ENCODE data around the gene XCR1.
"Not testable (repeated sequence)": the region's sequence is repeated elsewhere in the genome, so short reads cannot be mapped to it uniquely, and the experiment has no call there.

Gene XCR1

DNA sequence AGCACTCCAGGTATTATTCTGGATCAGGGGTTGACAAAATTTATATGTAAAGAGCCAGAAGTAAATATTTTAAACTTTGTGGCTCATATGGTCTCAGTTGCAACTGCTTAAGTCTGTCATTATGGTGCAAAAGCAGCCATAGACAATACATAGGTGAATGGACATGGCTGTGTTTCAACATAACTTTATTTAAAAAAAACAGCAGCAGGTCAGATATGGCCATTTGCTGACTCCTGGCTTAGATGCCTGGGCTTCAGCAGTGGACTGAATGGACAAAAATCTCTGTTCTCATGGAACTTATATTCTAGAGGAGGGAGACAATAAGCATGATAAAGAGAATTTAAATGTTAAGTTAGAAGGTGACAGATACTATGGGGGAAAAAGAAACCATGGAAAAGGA lies 20.0 kb downstream of the XCR1 start:
- Mint-ChIP-seq H3K36me3 (ENCODE audit: low read depth) (no peaks in the 10 kb centered on the region), H3K27me3 (ENCODE audit: low read depth) (peaks cover 3% of the 10 kb centered on the region), H3K4me3 (no peak overlapping the region), H3K9me3 (peaks cover under 1% of the 10 kb centered on the region), H3K27ac (no peak overlapping the region), H3K4me1 (ENCODE audit: low read depth) (peaks cover 11% of the 10 kb centered on the region)
- DNase-seq (ENCODE audit: low spot score): no peak

DNA sequence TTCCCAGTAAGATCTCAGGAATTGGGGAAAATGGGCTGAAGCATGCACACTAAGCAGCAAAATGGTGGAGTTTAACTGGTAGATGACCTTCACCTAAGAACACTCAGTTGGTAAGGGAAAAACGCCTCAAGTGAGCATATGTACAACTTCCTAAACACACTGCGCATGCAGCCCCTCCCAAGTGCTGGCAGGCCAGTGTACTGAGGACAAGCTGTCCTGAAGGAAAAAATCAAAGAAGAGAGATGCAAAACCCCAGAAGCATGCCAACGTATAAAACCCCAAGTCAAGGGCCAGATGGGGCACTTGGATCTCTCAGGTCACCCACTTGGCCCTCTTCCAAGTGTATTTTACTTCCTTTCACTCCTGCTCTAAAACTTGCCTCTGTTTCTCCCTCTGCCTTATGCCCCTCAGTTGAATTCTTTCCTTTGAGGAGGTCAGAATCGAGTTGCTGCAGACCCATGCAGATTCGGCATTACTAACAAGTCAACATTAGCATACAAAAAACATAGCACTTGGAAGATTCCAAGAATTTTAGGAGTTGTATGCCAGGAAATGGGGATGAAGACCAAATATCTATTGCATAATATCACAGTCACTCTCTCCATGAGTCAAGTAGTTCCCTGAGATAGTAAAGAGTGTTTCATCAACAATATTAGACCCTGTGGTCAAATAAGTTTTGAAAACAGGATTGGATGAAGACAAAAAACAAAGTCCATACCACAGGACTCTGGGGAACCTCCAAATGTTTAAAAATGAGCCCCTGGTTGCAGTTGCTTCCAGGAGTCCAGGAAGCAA lies 20.8 kb downstream of the XCR1 start:
- Mint-ChIP-seq H3K36me3 (ENCODE audit: low read depth) (no peaks in the 10 kb centered on the region), H3K27ac (no peak overlapping the region), H3K4me1 (ENCODE audit: low read depth) (peaks cover 11% of the 10 kb centered on the region), H3K9me3 (no peaks in the 10 kb centered on the region), H3K27me3 (ENCODE audit: low read depth) (peaks cover 3% of the 10 kb centered on the region), H3K4me3 (no peak overlapping the region)
- DNase-seq (ENCODE audit: low spot score): no peak

DNA sequence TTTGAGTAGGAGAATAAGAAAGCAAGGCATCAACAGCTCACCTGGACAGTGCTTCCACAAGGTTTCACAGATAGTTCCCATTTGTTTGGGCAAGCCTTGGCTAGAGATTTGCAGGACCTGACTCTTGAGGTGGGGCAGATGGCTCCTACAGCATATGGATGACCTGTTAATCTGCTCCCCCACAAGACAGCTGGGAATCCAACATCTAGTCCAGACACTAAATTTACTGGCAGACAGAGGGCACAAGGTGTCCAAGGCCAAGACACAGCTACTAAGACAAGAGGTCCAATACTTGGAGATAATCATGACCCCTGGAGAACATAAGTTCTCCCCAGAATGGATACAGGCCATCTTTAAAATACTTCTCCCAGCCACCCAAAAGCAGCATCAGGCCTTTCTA lies 23.6 kb downstream of the XCR1 start:
- not testable (repeated sequence) for H3K9me3 Mint-ChIP-seq; H3K27ac Mint-ChIP-seq; DNase-seq (ENCODE audit: low spot score); H3K36me3 Mint-ChIP-seq (ENCODE audit: low read depth); H3K4me1 Mint-ChIP-seq (ENCODE audit: low read depth); H3K4me3 Mint-ChIP-seq
- peaks cover 14% of the 10 kb centered on the region for H3K27me3 Mint-ChIP-seq (ENCODE audit: low read depth)

DNA sequence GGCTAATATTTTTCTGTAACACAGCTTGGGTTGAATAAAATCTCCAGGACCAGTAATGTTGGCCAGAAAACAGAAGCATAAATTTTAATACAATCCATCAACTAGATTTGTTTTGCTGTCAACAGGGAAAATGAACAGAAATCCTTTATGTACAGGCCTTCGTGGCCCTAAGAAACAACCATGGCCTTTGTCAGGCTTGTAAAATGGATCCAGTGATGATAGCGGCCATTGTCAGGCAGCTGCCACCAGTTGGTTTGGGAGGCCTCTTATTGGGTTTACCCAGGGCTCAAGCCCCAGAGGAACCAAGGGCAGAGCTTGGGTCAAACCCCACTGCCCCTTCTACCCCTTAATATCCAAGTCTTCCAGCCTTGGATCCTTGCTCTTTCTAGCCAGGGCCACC lies 26.1 kb downstream of the XCR1 start:
- H3K4me1 Mint-ChIP-seq (ENCODE audit: low read depth): peaks cover 5% of the 10 kb centered on the region
- H3K4me3 Mint-ChIP-seq: no peak overlapping the region
- H3K27ac Mint-ChIP-seq: no peak overlapping the region
- no peak for DNase-seq (ENCODE audit: low spot score)
- H3K27me3 Mint-ChIP-seq (ENCODE audit: low read depth): peaks cover 20% of the 10 kb centered on the region
- H3K36me3 Mint-ChIP-seq (ENCODE audit: low read depth): peaks cover 4% of the 10 kb centered on the region
- peaks cover 6% of the 10 kb centered on the region for H3K9me3 Mint-ChIP-seq

DNA sequence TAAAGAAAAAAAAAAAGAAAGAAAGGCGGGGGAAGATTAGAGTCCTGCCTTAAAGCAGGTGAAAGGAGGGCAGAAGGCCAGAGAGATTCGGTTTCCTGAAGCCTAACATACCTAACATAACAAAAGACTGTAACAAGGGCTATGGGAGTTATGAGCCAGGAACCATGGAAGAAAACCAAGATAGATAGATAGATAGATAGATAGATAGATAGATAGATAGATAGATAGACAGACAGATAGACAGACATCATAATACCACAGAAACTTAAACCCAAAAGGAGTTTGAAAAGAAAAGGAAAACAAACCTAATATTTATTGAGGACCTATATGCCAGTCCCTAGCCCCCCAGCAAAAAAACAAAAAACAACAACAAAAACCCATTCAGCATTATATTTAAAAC lies 29.3 kb downstream of the XCR1 start:
- Mint-ChIP-seq H3K27ac (no peak overlapping the region), H3K4me3 (no peak overlapping the region), H3K27me3 (ENCODE audit: low read depth) (peaks cover 18% of the 10 kb centered on the region), H3K9me3 (peaks cover 6% of the 10 kb centered on the region), H3K4me1 (ENCODE audit: low read depth) (peaks cover 20% of the 10 kb centered on the region), H3K36me3 (ENCODE audit: low read depth) (peaks cover 8% of the 10 kb centered on the region)
- no peak for DNase-seq (ENCODE audit: low spot score)

DNA sequence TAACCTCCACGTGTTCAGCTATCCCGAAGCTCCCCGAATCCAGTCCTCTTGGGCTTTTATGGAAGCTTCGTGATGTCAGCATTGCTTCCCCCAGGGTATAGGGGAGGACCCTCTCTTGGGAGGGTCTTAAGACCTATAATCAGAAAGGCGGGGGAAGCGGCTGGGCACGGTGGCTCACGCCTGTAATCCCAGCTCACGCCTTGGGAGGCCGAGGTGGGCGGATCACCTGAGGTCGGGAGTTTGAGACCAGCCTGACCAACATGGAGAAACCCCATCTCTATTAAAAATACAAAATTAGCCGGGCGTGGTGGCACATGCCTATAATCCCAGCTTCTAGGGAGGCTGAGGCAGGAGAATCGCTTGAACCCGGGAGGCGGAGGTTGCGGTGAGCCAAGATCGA lies 29.8 kb downstream of the XCR1 start:
- H3K9me3 Mint-ChIP-seq: not testable (repeated sequence)

DNA sequence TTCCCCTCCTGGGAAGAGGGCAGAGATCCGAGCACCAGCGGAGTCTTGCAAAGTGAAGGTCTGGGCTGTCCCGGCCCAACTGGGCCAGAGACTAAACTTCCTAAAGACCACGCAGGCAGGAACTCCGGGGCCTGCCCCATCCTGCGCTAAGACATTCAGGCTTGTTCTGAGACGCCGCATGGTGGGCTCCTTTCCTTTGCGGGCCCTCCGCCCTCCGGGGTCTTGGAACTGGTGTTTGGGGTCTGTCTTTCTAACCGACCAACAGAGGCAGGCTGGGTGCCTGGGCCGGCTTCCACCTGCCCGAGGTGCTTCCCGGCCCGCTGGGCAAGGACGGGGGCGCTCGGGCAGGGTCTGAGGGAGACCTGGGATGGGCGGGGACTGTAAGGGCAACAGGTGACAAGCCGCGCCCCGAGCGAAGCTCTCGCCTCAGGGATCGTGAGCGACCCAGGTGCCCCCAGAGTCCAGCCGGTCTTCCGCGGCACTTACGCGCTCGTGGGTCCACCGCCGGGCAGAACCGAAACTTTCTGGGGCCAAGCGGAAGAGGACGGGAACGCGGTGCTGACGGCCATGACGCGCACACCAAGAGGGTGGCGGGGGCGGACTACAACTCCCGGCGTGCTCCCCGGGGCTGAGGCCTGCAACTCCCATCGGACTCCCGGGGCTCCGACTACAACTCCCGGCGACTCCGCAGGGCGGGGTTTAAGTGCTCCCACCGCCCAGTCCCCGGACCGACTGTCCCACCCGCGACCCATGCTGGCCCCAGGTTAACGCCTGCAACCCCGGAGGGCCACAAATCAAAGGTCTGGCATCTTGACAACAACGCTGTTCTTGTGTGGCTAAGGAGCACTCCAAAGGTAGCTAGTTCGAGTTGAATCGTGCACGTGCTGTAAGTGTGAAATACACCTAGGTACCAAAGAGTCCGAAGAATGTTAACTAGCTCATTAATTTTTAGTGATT lies 31.8 kb downstream of the XCR1 start, which contains the start of gene FYCO1:
Gene FYCO1 (minus strand): TSS at position 589 of the 957 bp plus-strand sequence. CDS start 10,914 bp downstream, outside the sequence.
- peaks cover 21% of the 10 kb centered on the region for H3K36me3 Mint-ChIP-seq (ENCODE audit: low read depth)
- peaks cover 18% of the 10 kb centered on the region for H3K27me3 Mint-ChIP-seq (ENCODE audit: low read depth)
- H3K27ac Mint-ChIP-seq: peak within 1 kb of the TSS; percentile 91
- peak within 1 kb of the TSS; percentile 88 for H3K4me3 Mint-ChIP-seq
- DNase-seq (ENCODE audit: low spot score): peak; percentile 87
- H3K4me1 Mint-ChIP-seq (ENCODE audit: low read depth): peaks cover 35% of the 10 kb centered on the region
- peaks cover 6% of the 10 kb centered on the region for H3K9me3 Mint-ChIP-seq

More for the DNA sequence above, 29.8 kb downstream of the XCR1 start:
- not testable (repeated sequence) for H3K4me3 Mint-ChIP-seq; DNase-seq (ENCODE audit: low spot score); H3K27ac Mint-ChIP-seq; H3K36me3 Mint-ChIP-seq (ENCODE audit: low read depth)
- H3K4me1 Mint-ChIP-seq (ENCODE audit: low read depth): peaks cover 24% of the 10 kb centered on the region
- peaks cover 18% of the 10 kb centered on the region for H3K27me3 Mint-ChIP-seq (ENCODE audit: low read depth)

DNA sequence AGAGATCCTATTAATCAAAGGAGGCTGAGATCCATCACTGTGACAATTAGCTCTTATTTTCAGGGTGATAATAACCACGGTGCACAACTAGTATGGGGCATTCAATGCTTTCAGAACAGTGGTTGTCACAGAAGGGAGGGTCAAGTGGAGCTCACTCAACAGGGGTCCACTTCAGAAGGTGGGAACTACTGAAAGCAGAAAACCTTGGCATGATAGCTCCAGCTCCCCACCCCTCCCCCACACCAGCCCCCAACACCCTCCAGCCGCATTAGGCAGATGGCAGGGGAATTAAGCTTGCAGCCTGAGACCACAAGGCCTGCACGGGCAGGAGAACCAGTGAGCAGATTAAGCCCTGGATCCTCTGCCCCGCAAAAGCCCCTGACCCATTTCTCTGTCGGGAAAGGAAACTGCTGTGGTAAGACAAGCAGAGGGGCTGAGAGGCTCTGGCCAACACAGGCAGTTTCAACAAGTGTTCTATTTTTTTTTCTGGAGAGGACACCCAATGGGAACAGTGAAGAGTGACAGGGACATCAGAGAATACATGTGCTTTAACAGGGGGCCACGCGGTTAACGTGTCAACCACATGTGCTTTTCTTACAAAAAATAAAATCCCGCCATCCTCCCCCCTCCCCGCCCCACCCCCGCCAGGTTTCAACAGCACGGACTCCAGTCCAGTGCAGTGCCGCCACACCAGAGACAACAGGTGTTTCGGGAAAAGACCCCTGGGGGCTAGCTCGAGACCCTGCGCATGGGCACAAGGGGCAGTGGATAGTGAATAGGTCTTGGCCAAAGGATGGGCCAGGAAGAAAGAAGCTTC lies 32.7 kb downstream of the XCR1 start:
- H3K4me1 Mint-ChIP-seq (ENCODE audit: low read depth): peaks cover 42% of the 10 kb centered on the region

DNA sequence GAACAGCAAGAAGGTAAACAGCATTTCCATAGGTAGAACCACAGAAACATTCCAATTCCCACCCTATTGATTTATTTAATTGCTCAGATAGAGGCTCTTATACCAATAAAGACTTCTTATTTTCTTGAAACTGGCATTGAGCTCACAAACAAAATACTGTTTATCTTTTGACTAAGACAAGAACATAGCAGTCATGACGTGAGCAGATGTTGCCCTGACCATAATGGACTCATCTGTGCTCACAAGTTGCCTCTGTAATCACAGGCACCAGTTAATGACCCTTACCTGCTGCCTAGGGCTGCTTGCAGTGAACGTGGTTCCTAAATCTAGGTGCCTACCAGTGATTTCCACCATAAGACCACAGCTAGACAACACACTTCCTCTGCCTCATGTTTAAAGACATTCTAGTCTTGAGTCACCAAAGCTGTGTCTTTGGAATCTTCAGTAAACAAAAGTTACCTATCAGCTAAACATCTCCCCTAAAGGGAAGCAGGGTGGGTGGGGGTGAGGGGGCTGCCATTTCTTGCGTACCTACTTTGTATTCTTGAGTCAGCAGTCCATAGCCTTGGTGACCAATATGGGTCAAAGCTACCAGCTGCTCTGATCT lies 33.8 kb downstream of the XCR1 start:
- H3K36me3 Mint-ChIP-seq (ENCODE audit: low read depth): peaks cover 31% of the 10 kb centered on the region
- DNase-seq (ENCODE audit: low spot score): peak; percentile 50
- H3K27ac Mint-ChIP-seq: peak overlapping the region; percentile 72
- H3K4me3 Mint-ChIP-seq: peak overlapping the region; percentile 69
- H3K4me1 Mint-ChIP-seq (ENCODE audit: low read depth): peaks cover 49% of the 10 kb centered on the region
- peaks cover 7% of the 10 kb centered on the region for H3K27me3 Mint-ChIP-seq (ENCODE audit: low read depth)
- H3K9me3 Mint-ChIP-seq: peaks cover 6% of the 10 kb centered on the region

More for the DNA sequence above, 32.7 kb downstream of the XCR1 start:
- peak overlapping the region; percentile 88 for H3K4me3 Mint-ChIP-seq
- peaks cover 25% of the 10 kb centered on the region for H3K36me3 Mint-ChIP-seq (ENCODE audit: low read depth)
- H3K9me3 Mint-ChIP-seq: peaks cover 6% of the 10 kb centered on the region
- H3K27ac Mint-ChIP-seq: peak overlapping the region; percentile 91
- peaks cover 11% of the 10 kb centered on the region for H3K27me3 Mint-ChIP-seq (ENCODE audit: low read depth)
- DNase-seq (ENCODE audit: low spot score): peak; percentile 47

DNA sequence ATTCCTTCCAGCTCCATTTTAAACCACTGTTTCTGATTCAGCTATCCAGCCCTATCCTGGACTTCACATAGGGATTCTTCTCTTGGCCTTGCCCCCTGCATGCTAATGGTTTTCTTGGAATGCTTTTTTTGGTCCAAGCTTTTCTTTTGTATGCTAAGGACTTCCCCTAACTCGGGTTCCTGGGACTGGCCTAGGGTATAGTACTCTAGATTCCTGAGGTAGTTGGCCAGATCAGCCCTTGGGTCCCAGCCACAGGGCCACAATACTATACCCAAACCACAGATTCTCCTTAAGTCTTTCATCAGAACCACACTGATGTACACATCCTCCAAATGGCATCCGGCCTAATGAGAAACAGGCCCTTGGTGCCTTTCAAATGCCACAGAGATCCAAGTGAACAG lies 34.5 kb downstream of the XCR1 start:
- DNase-seq (ENCODE audit: low spot score): no peak
- Mint-ChIP-seq H3K27me3 (ENCODE audit: low read depth) (no peaks in the 10 kb centered on the region), H3K27ac (peak overlapping the region; percentile 67), H3K36me3 (ENCODE audit: low read depth) (peaks cover 33% of the 10 kb centered on the region), H3K4me1 (ENCODE audit: low read depth) (peaks cover 52% of the 10 kb centered on the region), H3K9me3 (peaks cover 6% of the 10 kb centered on the region), H3K4me3 (peak overlapping the region; percentile 69)

DNA sequence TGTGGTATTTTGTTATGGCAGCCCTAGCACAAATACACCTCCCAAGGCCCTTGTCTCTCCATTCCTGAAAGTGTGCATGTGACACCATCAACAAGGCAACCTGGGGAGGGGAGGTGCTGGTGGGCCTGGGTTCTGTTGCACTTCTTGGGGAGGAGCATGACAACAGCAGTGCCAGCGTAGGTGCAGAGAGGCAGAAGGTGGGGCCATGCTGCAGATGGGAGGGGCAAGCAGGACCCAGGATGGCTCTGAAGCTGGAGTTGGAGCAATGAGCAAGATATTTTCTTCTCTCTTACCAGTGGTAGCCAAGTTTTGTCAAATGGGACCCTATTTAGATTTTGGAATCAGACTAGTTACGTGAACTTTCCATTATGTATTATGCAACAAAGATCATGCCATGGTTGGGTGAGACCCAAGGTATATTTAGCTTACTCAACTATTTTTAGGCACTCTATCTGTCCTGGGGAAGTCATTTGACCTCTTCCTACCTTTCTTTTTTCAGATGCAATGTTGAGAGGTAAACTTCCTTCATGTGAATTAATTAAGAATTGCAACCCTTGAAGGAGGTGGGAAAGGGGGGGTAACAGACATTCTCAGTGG lies 35.1 kb downstream of the XCR1 start:
- no peak for DNase-seq (ENCODE audit: low spot score)
- H3K4me1 Mint-ChIP-seq (ENCODE audit: low read depth): peaks cover 52% of the 10 kb centered on the region
- no peak overlapping the region for H3K27ac Mint-ChIP-seq
- H3K27me3 Mint-ChIP-seq (ENCODE audit: low read depth): no peaks in the 10 kb centered on the region
- H3K36me3 Mint-ChIP-seq (ENCODE audit: low read depth): peaks cover 35% of the 10 kb centered on the region
- H3K9me3 Mint-ChIP-seq: peaks cover 6% of the 10 kb centered on the region
- peak overlapping the region; percentile 12 for H3K4me3 Mint-ChIP-seq

DNA sequence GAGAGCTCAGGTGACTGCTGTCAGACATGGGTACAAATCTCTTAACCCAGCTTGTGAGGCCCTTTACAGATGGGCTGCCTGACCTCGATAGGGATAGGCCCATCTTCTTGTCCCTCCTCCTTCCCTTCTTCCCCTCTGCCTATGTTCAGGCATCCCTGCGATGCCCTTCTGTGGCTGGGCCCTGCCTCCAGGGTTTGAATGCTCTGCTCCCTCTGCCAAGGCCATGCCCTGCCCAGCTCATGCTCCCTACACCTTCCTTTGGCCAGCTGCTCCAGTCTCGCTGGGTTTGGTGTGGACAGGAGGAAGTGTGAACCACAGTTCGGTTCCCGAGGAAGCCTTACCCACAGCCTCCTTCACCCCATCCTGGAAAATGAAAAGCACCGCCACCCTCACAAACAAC lies 35.9 kb downstream of the XCR1 start:
- Mint-ChIP-seq H3K4me3 (no peak overlapping the region), H3K4me1 (ENCODE audit: low read depth) (peaks cover 52% of the 10 kb centered on the region), H3K9me3 (peaks cover 2% of the 10 kb centered on the region), H3K36me3 (ENCODE audit: low read depth) (peaks cover 32% of the 10 kb centered on the region), H3K27me3 (ENCODE audit: low read depth) (no peaks in the 10 kb centered on the region), H3K27ac (no peak overlapping the region)
- no peak for DNase-seq (ENCODE audit: low spot score)

DNA sequence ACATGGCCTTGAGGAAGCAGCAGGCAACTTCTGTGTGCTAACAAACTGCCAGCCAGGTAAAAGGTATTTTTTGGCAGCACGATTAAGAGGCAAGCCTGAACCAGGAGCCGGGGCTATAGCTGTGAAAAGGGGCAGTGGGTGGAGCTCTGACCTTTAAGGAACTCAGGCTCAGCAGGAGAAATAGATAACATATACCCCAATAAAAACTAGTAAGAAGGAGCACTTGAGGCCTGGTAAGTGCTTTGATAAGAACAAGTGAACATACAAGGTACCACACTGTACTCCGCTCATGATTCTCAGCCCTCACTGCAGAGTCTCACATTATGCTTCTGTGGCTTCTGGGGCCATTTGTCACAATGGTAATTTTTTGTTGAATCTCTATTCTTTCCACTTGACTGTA lies 37.1 kb downstream of the XCR1 start:
- Mint-ChIP-seq H3K27me3 (ENCODE audit: low read depth) (no peaks in the 10 kb centered on the region), H3K27ac (no peak overlapping the region), H3K4me1 (ENCODE audit: low read depth) (peaks cover 55% of the 10 kb centered on the region), H3K36me3 (ENCODE audit: low read depth) (peaks cover 35% of the 10 kb centered on the region), H3K4me3 (no peak overlapping the region), H3K9me3 (no peaks in the 10 kb centered on the region)
- no peak for DNase-seq (ENCODE audit: low spot score)
